ENCODE data around the gene MDN1. TPM values are rescaled to one million over a fixed set of nuclear protein-coding genes. Genes with fewer than 3 reads are reported as not detected.
A peak's percentile ranks its signal among the peaks of the same experiment; 100 is the strongest.
"Not testable (repeated sequence)": the region's sequence is repeated elsewhere in the genome, so short reads cannot be mapped to it uniquely, and the experiment has no call there.

Gene MDN1
- total and polyA plus RNA-seq, 2 of the 13 experiments (the other 11 are each of a cell fraction or from before 2014, with no cell fraction given), result 18.8 to 52.9 TPM

GRCh38 chr6:89853068-89853467, 33.5 kb upstream of the MDN1 start:
- no peaks in the 10 kb centered on the region for H3K27me3 ChIP-seq (ENCODE audit: control insufficient read depth in 1 of 2, insufficient read depth in 2 of 2, low read length in 2 of 2)
- no peak overlapping the region for H3K4me2 ChIP-seq (ENCODE audit: low read depth, low read length)
- no peaks in the 10 kb centered on the region for H3K9me3 ChIP-seq (ENCODE audit: low read length)
- H2AFZ ChIP-seq (ENCODE audit: low read length), result no peak overlapping the region
- ChIA-PET CTCF (ENCODE audit: low intra/inter-chr PET ratio, low total read pairs) (no interaction called here), POLR2A (no interaction called here)
- no peaks in the 10 kb centered on the region for H4K20me1 ChIP-seq (ENCODE audit: insufficient read depth, low read length)
- in situ Hi-C loops (cut with HindIII; ENCODE audit: extremely low pct_ligation_motif_present, low pct_unique_long_range_greater_than_20kb), result no loop called here
- H3K9ac ChIP-seq (ENCODE audit: insufficient read depth, low read depth, low read length), result no peak overlapping the region
- ATAC-seq (no peak), FAIRE-seq (no peak), DNase-seq (ENCODE audit: low spot score) (no peak)
- WGBS (ENCODE audit: low lambda C conversion rate), result 100% methylated on average over 1 of the region's 1 CpG
- TF ChIP-seq SNAPC2 (CRISPR knock-in tag; IDR thresholded peaks at IDR 0.05), result no peak
- peaks cover 2 to 33% of the 10 kb centered on the region in 2 experiments; a peak in 3 of 5 replicates for H3K36me3 ChIP-seq (replicated peaks in 1 of 2; ENCODE audit: control insufficient read depth in 1 of 2, insufficient read depth in 2 of 2, low read length in 2 of 2)
- no peaks in the 10 kb centered on the region for H3K4me1 ChIP-seq (ENCODE audit: insufficient read depth, low read length)
- H3K4me3 ChIP-seq (replicated peaks in 1 of 3; ENCODE audit: insufficient read depth in 1 of 3, low read depth in 2 of 3, low read length in 3 of 3), result no peak overlapping the region
- intact Hi-C loops (cut with micrococcal nuclease; ENCODE audit: unreplicated experiment), result no loop called here
- no peak overlapping the region for H3K27ac ChIP-seq (ENCODE audit: extremely low read length, insufficient read depth, low read length)
- no TSS peak for BruUV-seq (replicated peaks)
- no peaks in the 10 kb centered on the region for H3K79me2 ChIP-seq (ENCODE audit: insufficient read depth, low read length)

- FAIRE-seq; intact Hi-C loops (cut with micrococcal nuclease; ENCODE audit: unreplicated experiment): not testable (repeated sequence)
- WGBS (ENCODE audit: low lambda C conversion rate), result 91% methylated on average over 5 of the region's 5 CpGs
Observed at GRCh38 chr6:89847513-89847912, 27.9 kb upstream of the MDN1 start.

GRCh38 chr6:89843070-89843469, 23.5 kb upstream of the MDN1 start:
- Histone ChIP-seq H3K9ac (ENCODE audit: insufficient read depth, low read depth, low read length) (no peak overlapping the region), H3K79me2 (ENCODE audit: insufficient read depth, low read length) (peaks cover 9% of the 10 kb centered on the region), H3K4me3 (replicated peaks in 1 of 3; ENCODE audit: insufficient read depth in 1 of 3, low read depth in 2 of 3, low read length in 3 of 3) (no peak overlapping the region), H2AFZ (ENCODE audit: low read length) (no peak overlapping the region), H3K27ac (ENCODE audit: extremely low read length, insufficient read depth, low read length) (no peak overlapping the region), H3K9me3 (ENCODE audit: low read length) (no peaks in the 10 kb centered on the region), H3K4me2 (ENCODE audit: low read depth, low read length) (no peak overlapping the region), H3K27me3 (ENCODE audit: control insufficient read depth in 1 of 2, insufficient read depth in 2 of 2, low read length in 2 of 2) (no peaks in the 10 kb centered on the region), H3K4me1 (ENCODE audit: insufficient read depth, low read length) (no peaks in the 10 kb centered on the region), H4K20me1 (ENCODE audit: insufficient read depth, low read length) (no peaks in the 10 kb centered on the region), H3K36me3 (replicated peaks in 1 of 2; ENCODE audit: control insufficient read depth in 1 of 2, insufficient read depth in 2 of 2, low read length in 2 of 2) (peaks cover 0 to 4% of the 10 kb centered on the region in 2 experiments; a peak in 3 of 5 replicates)
- 95% methylated on average over 3 of the region's 3 CpGs for WGBS (ENCODE audit: low lambda C conversion rate)
- FAIRE-seq, result no peak
- DNase-seq (ENCODE audit: low spot score), result no peak
- no TSS peak for BruUV-seq (replicated peaks)
- intact Hi-C loops (cut with micrococcal nuclease; ENCODE audit: unreplicated experiment) (no loop called here), in situ Hi-C loops (cut with HindIII; ENCODE audit: extremely low pct_ligation_motif_present, low pct_unique_long_range_greater_than_20kb) (no loop called here)
- CTCF ChIA-PET (ENCODE audit: low intra/inter-chr PET ratio, low total read pairs), result no interaction called here
- POLR2A ChIA-PET, result no interaction called here
- ATAC-seq, result no peak
- TF ChIP-seq NCOA1 (CRISPR knock-in tag; IDR thresholded peaks at IDR 0.05) (no peak), SMAD9 (CRISPR knock-in tag; IDR thresholded peaks at IDR 0.05) (no peak), GPBP1L1 (CRISPR knock-in tag; IDR thresholded peaks at IDR 0.05) (no peak), ZNF558 (CRISPR knock-in tag; IDR thresholded peaks at IDR 0.05; ENCODE audit: borderline replicate concordance) (no peak), JARID2 (CRISPR knock-in tag; IDR thresholded peaks at IDR 0.05; ENCODE audit: insufficient replicate concordance) (no peak), KLF11 (CRISPR knock-in tag; IDR thresholded peaks at IDR 0.05) (no peak), CEBPB (IDR thresholded peaks at IDR 0.05; ENCODE audit: borderline replicate concordance, low read depth, low read length) (no peak)

More at GRCh38 chr6:89847513-89847912, 27.9 kb upstream of the MDN1 start:
- CTCF ChIA-PET (ENCODE audit: low intra/inter-chr PET ratio, low total read pairs); H3K27me3 ChIP-seq (ENCODE audit: control insufficient read depth in 1 of 2, insufficient read depth in 2 of 2, low read length in 2 of 2); ATAC-seq; H4K20me1 ChIP-seq (ENCODE audit: insufficient read depth, low read length); H2AFZ ChIP-seq (ENCODE audit: low read length); H3K9ac ChIP-seq (ENCODE audit: insufficient read depth, low read depth, low read length); in situ Hi-C loops (cut with HindIII; ENCODE audit: extremely low pct_ligation_motif_present, low pct_unique_long_range_greater_than_20kb); DNase-seq (ENCODE audit: low spot score); H3K4me1 ChIP-seq (ENCODE audit: insufficient read depth, low read length); H3K4me3 ChIP-seq (replicated peaks in 1 of 3; ENCODE audit: insufficient read depth in 1 of 3, low read depth in 2 of 3, low read length in 3 of 3); BruUV-seq (replicated peaks); H3K9me3 ChIP-seq (ENCODE audit: low read length); H3K4me2 ChIP-seq (ENCODE audit: low read depth, low read length); H3K79me2 ChIP-seq (ENCODE audit: insufficient read depth, low read length); POLR2A ChIA-PET; H3K27ac ChIP-seq (ENCODE audit: extremely low read length, insufficient read depth, low read length): not testable (repeated sequence)
- H3K36me3 ChIP-seq (replicated peaks in 1 of 2; ENCODE audit: control insufficient read depth in 1 of 2, insufficient read depth in 2 of 2, low read length in 2 of 2), result peaks cover 0 to 12% of the 10 kb centered on the region in 2 experiments; a peak in 3 of 5 replicates
- peak; percentile 53; the same call in 1 of the 2 replicates for TF ChIP-seq CEBPB (IDR thresholded peaks at IDR 0.05; ENCODE audit: borderline replicate concordance, low read depth, low read length)

Data from HepG2 (cell line).